H7 (cell line): ENCODE data around the gene COL15A1. TPM values are rescaled to one million over a fixed set of nuclear protein-coding genes. Genes with fewer than 3 reads are reported as not detected.

Experiments used
- DNase-seq: peaks from one replicate; pipeline ENCODE4 v3.0.0; 2012
- H3K27me3 ChIP-seq: 2 replicates; pipeline ENCODE4 v1.6.0; 2011; ENCODE audit warnings: mild to moderate bottlenecking, low read length; ENCODE audit not compliant: control insufficient read depth, insufficient read depth
- H3K36me3 ChIP-seq: replicated peaks from 2 replicates; pipeline ENCODE4 v1.5.1; 2011; ENCODE audit warnings: low read length; ENCODE audit not compliant: control insufficient read depth, insufficient read depth
- H3K4me3 ChIP-seq: 2 replicates; pipeline ENCODE4 v1.5.1; 2011; ENCODE audit warnings: low read depth, mild to moderate bottlenecking, control low read depth, low read length, moderate library complexity; ENCODE audit not compliant: insufficient read depth
- total RNA-seq: library from RNA; depleted of rRNA; stranded (reverse); fragments of >200 nt; shearing (Covaris generic); gene quantifications from 2 replicates; pipeline ENCODE4 v1.2.3, GENCODE V29; 2014

The COL15A1 gene
- total RNA-seq, 1 experiment from 2014 or later: not detected

DNA sequence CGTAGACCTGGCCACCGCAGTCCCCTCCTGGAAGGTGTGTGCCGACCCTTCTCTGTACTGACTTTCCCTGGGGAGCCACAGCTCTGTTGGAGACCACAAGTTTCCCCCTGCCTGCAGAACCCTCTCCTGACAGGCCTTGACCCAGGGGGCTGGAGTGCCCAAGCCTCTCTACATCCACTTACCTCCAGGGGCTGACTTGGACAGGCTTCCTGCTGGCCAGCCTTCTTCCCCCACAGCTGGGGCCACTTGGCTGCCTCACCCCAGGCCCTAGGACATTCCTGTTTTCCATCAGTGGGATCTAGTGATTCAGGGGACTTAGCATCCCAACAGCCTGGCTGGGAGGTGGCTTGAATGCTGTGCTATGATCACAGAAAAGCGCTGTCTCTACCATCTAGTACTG, 23.6 kb downstream of the COL15A1 start:
- Histone ChIP-seq H3K4me3 (no peak overlapping the region), H3K27me3 (no peaks in the 10 kb centered on the region), H3K36me3 (no peaks in the 10 kb centered on the region)
- no peak for DNase-seq

DNA sequence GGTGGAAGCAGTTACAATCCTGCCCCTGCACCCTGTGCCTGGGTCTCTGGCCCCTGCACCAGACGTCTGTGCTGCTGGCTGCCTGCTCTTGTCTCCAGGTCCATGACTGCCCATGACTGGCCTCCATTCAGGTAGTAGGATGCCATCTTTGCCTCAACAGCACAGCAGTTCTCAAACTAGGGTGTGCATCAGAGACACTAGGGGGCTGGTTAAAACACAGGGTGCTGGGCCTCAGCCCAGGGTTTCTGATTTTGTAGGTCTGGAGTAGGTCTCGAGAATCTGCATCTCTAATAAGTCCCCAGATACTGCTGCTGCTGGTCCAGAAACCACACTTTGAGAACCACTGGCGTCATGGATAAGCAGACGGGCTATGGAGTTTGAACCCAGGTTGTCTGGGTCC, 24.0 kb downstream of the COL15A1 start:
- no peaks in the 10 kb centered on the region for H3K27me3 ChIP-seq
- DNase-seq: no peak
- H3K36me3 ChIP-seq: no peaks in the 10 kb centered on the region
- H3K4me3 ChIP-seq: no peak overlapping the region

DNA sequence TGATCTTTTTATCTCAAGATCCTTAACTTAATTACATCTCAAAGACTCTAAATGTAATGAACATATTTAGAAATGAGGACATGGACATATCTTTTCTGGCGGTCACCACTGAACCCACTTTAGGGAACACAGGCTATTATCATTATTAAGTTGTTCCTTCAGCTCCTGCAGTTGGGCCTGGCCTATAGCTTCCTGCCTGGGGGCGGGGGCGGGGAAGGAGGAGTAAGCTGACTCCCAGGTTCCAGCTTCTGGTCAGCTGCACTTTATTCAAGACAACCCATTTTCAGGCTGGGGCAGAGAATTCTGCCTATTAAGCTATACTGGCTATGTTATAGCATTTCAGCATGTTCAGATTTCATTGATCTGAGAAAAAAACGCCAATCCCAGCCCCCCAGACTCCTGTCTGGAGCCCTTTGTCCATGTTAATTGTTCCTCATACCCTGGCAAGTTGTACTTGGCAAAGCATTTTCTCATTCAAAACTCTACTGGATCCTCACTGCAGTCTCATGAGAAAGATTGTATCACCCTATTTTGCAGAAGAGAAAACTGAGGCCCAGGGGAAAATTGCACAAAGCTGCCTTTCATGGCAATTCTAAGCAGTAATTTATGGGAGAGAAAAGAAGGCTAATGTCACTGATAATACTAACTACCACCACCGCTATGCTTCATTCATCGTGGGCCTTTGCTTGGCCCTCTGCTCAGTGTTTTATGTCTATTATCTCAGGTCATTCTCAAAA, 25.1 kb downstream of the COL15A1 start:
- Histone ChIP-seq H3K27me3 (no peaks in the 10 kb centered on the region; the same call in 1 of the 2 replicates), H3K4me3 (no peak overlapping the region), H3K36me3 (no peaks in the 10 kb centered on the region)
- DNase-seq: peak; percentile 44

DNA sequence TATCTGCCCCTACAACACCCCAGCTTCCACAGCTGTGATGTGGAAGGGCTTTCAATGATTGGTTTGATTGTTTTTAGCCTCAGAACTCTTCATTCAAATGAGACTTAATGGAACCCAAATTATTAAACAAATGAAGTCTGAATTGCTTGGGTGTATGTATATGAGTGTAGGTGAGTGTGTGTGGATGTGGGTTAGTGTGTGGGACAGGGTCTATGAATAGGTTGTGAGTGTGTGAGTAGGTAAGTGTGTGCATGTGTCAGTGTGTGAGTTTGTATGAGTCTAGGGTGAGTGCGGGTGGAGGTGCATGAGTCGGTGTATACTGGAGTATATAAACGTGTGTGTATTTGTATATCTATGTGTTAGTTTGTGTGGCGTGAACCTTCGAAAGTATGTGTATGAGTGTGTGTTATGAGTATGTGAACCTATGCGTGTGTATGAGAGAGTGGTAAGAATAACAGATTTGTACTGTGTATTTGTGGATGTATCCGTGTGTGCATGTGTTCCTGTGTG, 26.9 kb downstream of the COL15A1 start:
- Histone ChIP-seq H3K4me3 (no peak overlapping the region), H3K36me3 (no peaks in the 10 kb centered on the region), H3K27me3 (peaks cover 8% of the 10 kb centered on the region)
- DNase-seq: no peak

DNA sequence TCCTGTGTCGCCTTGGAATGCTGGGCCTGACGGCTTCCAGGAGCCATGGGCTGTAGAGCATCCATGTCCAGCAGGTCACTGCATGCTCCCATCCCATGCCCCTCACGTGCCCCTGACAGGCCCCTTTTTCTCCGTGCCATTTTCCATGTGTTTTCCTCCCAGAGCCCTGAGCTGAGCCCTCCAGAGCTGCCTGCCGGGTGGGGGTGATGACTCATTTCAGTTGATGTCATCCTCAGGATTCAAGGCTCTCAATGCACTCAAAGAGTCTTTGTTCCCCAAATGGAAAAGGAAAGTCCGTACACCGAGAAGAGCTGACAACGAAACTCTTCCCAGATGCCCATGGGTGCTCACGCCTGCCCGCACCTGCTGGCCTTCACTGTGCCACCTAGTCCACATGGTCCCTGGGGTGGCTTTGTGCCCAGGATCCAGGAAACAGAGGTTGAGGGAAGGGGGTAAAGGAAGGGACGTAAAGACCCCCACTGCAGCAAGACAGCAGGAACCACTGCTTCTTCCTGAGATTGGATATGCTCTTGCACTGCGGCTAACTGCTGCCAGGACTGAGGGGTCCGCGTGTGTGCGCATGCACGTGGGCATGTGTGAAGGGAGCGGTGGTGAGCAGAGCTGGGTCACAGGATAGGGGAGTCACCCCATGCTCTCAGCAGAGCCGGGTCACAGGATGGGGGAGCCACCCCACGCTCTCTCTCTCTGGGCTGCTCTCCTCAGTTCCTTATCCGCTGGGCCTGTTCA, 27.6 kb downstream of the COL15A1 start:
- H3K4me3 ChIP-seq: no peak overlapping the region
- DNase-seq: peak; percentile 60
- H3K36me3 ChIP-seq: no peaks in the 10 kb centered on the region
- peaks cover 14% of the 10 kb centered on the region for H3K27me3 ChIP-seq

DNA sequence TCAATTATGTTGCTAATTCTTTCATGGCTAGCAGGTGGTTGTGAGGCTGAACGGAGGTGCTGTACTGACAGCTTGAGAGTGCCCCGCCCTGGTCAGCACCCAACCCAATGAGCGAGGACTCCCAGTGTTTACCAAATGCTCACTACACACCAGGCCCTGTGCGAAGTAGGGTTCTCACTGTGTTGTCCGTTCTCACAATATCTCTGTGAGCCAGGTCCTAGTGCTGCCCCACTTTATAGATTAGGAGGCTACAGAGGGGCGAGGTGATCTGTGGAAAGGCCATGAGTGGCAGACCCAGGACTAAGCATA, 28.2 kb downstream of the COL15A1 start:
- no peak overlapping the region for H3K4me3 ChIP-seq
- H3K36me3 ChIP-seq: no peaks in the 10 kb centered on the region

DNA sequence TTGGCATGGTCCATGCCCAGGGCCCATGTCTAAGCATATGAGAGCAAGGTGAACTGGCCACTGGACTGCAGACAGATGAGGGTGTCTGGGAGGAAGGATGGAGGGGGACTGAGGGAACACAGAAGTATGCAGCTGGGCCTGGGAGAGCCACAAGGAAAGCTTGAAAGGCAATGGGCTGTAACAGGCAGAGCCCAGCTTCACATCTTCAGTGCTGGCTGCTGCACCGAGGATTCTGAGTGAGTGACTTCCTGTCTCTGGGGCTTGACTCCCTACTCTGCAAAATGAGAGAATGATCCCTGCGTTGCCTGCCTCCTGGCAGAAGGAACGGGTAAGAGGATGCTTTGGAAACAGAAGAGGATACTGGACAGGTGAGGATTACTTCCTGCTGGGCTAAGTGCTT, 29.0 kb downstream of the COL15A1 start:
- DNase-seq: no peak
- no peaks in the 10 kb centered on the region for H3K36me3 ChIP-seq
- H3K4me3 ChIP-seq: no peak overlapping the region
- peaks cover 17% of the 10 kb centered on the region for H3K27me3 ChIP-seq

More for the DNA sequence above, 28.2 kb downstream of the COL15A1 start:
- peak; percentile 41 for DNase-seq
- peaks cover 17% of the 10 kb centered on the region for H3K27me3 ChIP-seq

DNA sequence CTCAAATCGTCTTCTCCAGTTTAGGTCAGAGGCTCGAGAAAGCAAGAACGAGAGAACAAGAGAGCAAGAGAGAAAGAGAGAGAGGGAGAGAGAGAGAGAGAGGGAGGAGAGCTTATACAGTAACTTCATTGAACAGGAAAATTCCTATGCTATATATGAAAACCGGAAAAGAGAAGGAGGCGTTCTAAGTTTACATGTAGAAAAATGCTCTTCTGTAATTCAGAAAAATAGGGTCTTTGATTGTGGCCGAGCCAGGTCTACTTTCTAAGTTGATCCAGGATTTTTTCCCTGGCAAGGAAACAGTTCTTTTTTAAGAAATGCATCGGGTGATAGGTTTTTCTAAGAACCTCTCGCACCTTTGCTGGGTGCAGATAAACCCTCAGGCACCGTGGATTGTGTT, 29.5 kb downstream of the COL15A1 start:
- peaks cover 17% of the 10 kb centered on the region for H3K27me3 ChIP-seq
- DNase-seq: no peak
- no peak overlapping the region for H3K4me3 ChIP-seq
- H3K36me3 ChIP-seq: no peaks in the 10 kb centered on the region

DNA sequence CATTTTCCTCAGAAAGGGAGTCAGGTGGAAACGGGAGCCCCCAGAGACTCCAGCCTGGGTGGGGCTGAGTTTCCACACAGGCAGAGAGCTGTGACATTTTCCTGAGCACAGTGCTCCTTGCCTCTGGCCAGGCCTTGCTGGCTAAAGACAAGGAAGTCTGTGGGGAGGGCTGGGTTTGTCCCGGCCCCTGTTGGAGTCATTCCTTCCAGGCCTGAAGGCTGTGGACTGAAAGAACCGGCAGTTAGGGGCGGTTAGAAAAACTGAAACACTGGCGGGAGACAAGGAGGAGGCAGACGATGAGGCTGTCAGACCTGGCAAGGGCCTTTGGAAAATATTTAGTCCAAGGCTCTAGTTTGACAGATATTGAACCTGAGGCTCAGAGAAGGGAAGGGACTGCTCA, 29.9 kb downstream of the COL15A1 start:
- Histone ChIP-seq H3K27me3 (peaks cover 17% of the 10 kb centered on the region), H3K4me3 (no peak overlapping the region), H3K36me3 (no peaks in the 10 kb centered on the region)
- DNase-seq: no peak

DNA sequence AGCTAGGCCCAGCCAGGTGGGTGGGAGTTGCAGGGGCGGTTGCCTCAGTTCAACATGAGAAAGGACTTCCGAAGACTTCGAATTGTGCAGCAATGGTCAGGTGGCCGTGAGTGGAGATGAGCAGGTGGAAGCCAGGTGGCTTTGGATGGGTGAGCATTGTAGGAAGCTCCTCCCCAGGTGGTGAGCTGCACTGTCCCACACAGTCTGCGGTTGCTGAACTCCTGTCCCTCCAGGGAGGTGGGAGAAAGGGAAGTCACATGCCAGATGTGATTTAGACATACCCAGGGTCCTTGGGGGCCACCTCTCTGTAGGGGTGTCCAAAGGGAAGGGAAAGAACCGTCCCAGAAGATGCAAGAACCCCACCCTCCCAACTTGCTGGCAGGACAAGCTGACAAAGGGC, 30.4 kb downstream of the COL15A1 start:
- Histone ChIP-seq H3K4me3 (no peak overlapping the region), H3K27me3 (peaks cover 17% of the 10 kb centered on the region), H3K36me3 (no peaks in the 10 kb centered on the region)
- DNase-seq: no peak

DNA sequence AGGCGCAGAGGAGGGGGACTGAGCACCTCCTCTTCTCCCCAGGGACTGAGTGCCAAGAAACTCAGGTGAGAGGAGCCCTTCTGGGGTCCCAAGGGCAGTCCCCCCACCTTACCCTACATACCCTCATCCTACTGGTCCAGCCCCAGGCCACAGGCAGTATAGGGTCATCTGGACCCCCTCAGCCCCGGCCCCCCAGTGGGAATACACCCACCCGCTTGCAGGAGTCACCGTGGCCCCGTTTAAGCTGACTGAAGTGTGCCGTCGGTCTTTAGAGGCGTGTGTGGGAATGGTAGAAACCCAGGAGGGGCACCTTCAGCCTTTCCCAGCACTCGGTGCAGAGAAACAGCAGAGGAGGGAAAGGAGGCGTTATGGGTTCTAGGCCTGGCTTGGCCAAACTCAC, 30.8 kb downstream of the COL15A1 start:
- no peaks in the 10 kb centered on the region for H3K36me3 ChIP-seq
- DNase-seq: no peak
- peaks cover 17% of the 10 kb centered on the region for H3K27me3 ChIP-seq
- no peak overlapping the region for H3K4me3 ChIP-seq

DNA sequence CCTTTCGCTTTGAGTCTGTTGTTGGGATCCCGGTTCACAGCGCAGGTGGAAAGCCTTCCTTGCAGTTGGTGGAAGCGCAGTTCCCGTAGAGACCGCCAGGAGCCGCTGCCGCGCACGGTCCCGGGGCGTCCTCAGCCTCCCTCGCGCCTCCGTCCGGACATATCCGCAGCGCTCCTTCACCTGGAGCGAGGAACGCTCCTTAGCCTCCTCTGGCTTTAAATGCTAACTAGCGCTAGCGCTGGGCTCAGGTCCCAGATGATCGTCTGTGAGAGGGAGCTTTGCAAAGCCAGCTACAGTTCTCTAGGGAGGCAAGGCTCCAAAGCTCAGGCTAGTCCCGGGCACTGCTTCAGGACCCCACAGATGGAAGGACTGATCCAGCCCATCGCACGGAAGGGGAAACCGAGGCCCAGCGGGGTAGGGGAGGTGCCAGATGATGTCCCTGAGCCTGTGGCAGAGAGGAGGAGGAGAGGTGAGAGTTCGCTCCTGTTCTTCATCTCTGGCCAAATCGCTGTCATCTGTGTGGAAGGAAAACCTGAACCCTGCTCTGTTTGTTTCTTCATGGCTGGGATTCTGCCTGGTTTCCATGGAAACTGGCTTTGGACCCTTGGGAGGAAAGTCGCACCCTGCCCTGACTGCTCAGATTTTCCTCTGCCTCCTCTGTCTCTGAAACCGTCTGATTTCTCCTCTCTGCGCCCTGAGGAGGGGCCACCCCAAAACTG, 31.4 kb downstream of the COL15A1 start:
- Histone ChIP-seq H3K36me3 (no peaks in the 10 kb centered on the region), H3K27me3 (peaks cover 17% of the 10 kb centered on the region), H3K4me3 (no peak overlapping the region)
- DNase-seq: peak; percentile 95

DNA sequence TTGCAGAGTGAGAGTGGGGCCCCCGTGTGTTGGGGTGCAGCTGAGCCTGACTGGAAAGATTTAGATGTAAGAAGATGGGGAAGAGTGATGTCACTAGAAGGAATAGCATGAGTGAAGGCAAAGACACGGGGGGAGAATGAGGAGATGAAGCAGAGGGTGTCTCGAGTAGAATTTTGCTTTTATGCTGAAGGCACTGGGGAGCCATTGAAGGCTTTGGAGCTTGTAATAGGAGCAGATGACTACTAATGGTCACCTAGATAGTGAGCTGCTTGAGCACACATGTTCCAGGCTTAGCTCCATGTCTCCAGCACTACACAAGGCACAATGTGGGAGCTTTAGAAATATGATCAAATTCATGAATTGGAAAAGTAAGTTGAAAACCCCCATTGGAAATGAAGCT, 32.1 kb downstream of the COL15A1 start:
- H3K27me3 ChIP-seq: peaks cover 17% of the 10 kb centered on the region
- no peak for DNase-seq
- no peak overlapping the region for H3K4me3 ChIP-seq
- no peaks in the 10 kb centered on the region for H3K36me3 ChIP-seq

DNA sequence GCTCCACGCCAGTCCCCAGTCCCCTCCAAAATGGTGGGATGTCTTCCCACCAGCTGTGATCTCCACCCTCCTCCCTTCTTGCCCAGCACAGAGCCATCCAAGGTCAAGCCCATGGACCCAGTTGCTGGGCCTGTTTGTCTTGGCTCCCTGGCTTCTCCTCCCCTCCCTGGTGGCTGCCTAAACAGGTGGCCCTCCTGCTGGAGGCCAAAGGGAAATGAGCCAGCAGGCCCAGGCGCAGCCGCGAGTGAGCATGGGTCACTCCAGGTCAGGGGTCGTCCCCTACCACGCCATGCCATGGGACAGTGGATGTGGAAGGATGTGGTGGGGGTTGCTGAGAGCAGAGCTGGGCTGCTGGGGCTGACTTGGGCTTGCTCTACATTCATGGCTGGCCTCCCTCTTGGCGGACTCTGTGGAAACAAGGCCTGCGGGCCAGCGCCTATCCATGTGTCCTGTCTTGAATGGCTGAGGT, 33.6 kb downstream of the COL15A1 start:
- Histone ChIP-seq H3K4me3 (no peak overlapping the region), H3K27me3 (peaks cover 17% of the 10 kb centered on the region), H3K36me3 (no peaks in the 10 kb centered on the region)
- DNase-seq: no peak

DNA sequence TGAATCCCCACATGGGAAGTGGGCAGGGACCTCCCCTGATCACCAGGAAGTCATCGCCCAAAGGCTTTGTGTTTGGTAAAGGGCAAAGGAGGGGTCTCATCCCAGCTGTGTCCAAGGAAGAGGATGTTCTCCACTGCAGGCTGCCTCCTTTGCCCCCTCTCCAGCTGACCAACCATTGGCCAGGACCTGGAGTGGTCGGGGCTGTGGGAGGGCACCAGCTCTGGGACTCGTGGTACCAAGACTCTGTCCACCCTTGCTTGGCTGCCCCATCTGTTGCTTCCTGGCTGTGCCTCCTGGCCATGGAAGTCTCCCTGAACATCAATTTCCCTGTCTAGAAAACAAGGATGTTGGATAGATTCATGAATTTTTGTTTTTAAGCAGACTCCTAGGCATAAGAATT, 34.1 kb downstream of the COL15A1 start:
- no peak for DNase-seq

More for the DNA sequence above, 34.1 kb downstream of the COL15A1 start:
- H3K36me3 ChIP-seq: no peaks in the 10 kb centered on the region
- H3K4me3 ChIP-seq: no peak overlapping the region
- H3K27me3 ChIP-seq: peaks cover 17% of the 10 kb centered on the region
